ENCODE measurements around the gene NRCAM.

Gene NRCAM

GRCh38 chr7:108140671-108141070 lies 315.6 kb downstream of the NRCAM start:
- H3K27ac ChIP-seq: no peak overlapping the region
- DNase-seq (ENCODE audit: low spot score): no peak
- CTCF ChIA-PET: interaction anchor here (1.0 to 1.5 kb wide), 2 partner anchors 27 to 31 kb away, joined by 3 to 5 read pairs; no protein-coding TSS in a partner anchor
- POLR2A ChIA-PET (ENCODE audit: low non-redundant PET): interaction anchor here (0.6 kb wide), 1 partner anchor 1195 kb away, joined by 6 read pairs; no protein-coding TSS in a partner anchor
- TF ChIP-seq CTCF (conservative IDR thresholded peaks at IDR 0.05; ENCODE audit: low read depth): no peak

- ChIA-PET POLR2A (ENCODE audit: low non-redundant PET) (no interaction called here), CTCF (no interaction called here)
- DNase-seq (ENCODE audit: low spot score): no peak
Observed at GRCh38 chr7:108138911-108139310, 317.3 kb downstream of the NRCAM start.

GRCh38 chr7:108137993-108138392 lies 318.2 kb downstream of the NRCAM start:
- DNase-seq (ENCODE audit: low spot score): no peak
- CTCF ChIA-PET: no interaction called here
- POLR2A ChIA-PET (ENCODE audit: low non-redundant PET): no interaction called here
- no peak for TF ChIP-seq CTCF (conservative IDR thresholded peaks at IDR 0.05; ENCODE audit: low read depth)
- H3K27ac ChIP-seq: no peak overlapping the region

More at GRCh38 chr7:108138911-108139310, 317.3 kb downstream of the NRCAM start:
- no peak overlapping the region for H3K27ac ChIP-seq
- TF ChIP-seq CTCF (conservative IDR thresholded peaks at IDR 0.05; ENCODE audit: low read depth): no peak

- DNase-seq (ENCODE audit: low spot score): no peak
- TF ChIP-seq CTCF (conservative IDR thresholded peaks at IDR 0.05; ENCODE audit: low read depth): no peak
- POLR2A ChIA-PET (ENCODE audit: low non-redundant PET): no interaction called here
- CTCF ChIA-PET: no interaction called here
- H3K27ac ChIP-seq: no peak overlapping the region
Observed at GRCh38 chr7:108137040-108137439, 319.2 kb downstream of the NRCAM start.

- no peak for TF ChIP-seq CTCF (conservative IDR thresholded peaks at IDR 0.05; ENCODE audit: low read depth)
- H3K27ac ChIP-seq: no peak overlapping the region
- ChIA-PET POLR2A (ENCODE audit: low non-redundant PET) (no interaction called here), CTCF (no interaction called here)
- no peak for DNase-seq (ENCODE audit: low spot score)
Observed at GRCh38 chr7:108136191-108136688, 320.0 kb downstream of the NRCAM start.

GRCh38 chr7:108135446-108136190 lies 320.6 kb downstream of the NRCAM start:
- DNase-seq (ENCODE audit: low spot score): no peak
- CTCF ChIA-PET: interaction anchor here (0.6 kb wide), 1 partner anchor 334 kb away, joined by 4 read pairs; no protein-coding TSS in a partner anchor
- POLR2A ChIA-PET (ENCODE audit: low non-redundant PET): no interaction called here
- H3K27ac ChIP-seq: no peak overlapping the region
- no peak for TF ChIP-seq CTCF (conservative IDR thresholded peaks at IDR 0.05; ENCODE audit: low read depth)

Measured in RWPE1 (cell line).